Spleen (tissue), 7 donors: Measurements from ENCODE around the gene NSUN6.

ENCODE experiments used
- POLR2A ChIP-seq, 3 donors: fragments of 450-650 bp; IDR thresholded peaks; one replicate each; pipeline ENCODE4 v1.5.1; 2017; ENCODE audit warnings: antibody characterized with exemption in 3 of 3, mild to moderate bottlenecking in 1 of 3
- POLR2AphosphoS5 ChIP-seq, 3 donors: sonication (generic); formaldehyde crosslinking; IDR thresholded peaks; one replicate each; pipeline ENCODE4 v1.5.1; 2017; ENCODE audit warnings: antibody characterized with exemption in 3 of 3
- TF ChIP-seq, protein P1 (sequence below), 11 experiments: fragments of 200-600 bp in 7 of 11; fragments of 450-650 bp in 4 of 11; sonication (generic) in 4 of 11; IDR thresholded peaks in 8 of 11; conservative IDR thresholded peaks in 3 of 11; 1 replicate in 7 of 11; 2 replicates in 4 of 11; pipeline versions ENCODE4 v1.4.0 to v1.8.0; 2016 to 2021; ENCODE audit warnings: antibody characterized with exemption in 11 of 11, inconsistent platforms in 4 of 11, mild to moderate bottlenecking in 1 of 11
- donor health status: DM: no; HTN: no; CAD: no; lungs with moderate emphysema.
- donor health status: DM: no; HTN: no; CAD: no.
- donor health status: DM: no; HTN: no; CAD: no.

DNA sequence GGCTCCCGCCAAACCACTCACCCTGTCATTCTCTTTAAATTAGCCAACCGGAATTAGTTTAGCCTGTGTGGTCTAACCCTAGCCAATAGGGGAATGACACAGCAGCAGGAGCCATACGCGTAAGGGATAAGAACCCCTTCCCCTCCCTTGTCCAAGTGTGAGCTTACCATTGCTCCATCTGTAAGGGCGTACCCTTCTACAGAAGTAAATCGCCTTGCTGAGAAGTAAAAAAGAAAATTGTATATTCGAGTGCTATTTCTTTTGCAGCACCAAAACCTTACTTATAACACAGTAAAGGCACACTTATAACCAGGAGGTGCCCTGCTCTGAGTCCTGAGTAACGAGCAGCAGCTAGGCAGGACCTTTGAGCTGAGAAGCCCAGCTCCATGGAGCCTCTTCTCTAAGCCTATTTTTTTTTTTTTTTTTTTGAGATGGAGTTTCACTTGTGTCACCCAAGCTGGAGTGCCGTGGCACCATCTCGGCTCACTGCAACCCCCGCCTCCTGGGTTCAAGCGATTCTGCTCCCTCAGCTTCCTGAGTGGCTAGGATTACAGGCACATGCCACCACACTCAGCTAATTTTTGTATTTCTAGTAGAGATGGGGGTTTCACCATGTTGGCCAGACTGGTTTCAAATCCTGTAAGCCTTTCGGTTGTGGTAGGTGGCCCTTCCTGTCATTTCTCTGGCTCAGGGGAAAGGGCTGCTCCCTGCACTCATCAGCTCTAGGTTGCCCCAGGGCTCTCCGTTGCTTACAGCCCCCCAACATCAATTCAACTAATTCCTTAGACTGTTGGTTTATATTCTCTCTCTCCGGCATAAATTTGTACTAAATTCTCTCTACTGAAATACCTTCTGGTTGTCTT lies 73.3 kb downstream of the NSUN6 start:
- TF ChIP-seq, protein P1, sequence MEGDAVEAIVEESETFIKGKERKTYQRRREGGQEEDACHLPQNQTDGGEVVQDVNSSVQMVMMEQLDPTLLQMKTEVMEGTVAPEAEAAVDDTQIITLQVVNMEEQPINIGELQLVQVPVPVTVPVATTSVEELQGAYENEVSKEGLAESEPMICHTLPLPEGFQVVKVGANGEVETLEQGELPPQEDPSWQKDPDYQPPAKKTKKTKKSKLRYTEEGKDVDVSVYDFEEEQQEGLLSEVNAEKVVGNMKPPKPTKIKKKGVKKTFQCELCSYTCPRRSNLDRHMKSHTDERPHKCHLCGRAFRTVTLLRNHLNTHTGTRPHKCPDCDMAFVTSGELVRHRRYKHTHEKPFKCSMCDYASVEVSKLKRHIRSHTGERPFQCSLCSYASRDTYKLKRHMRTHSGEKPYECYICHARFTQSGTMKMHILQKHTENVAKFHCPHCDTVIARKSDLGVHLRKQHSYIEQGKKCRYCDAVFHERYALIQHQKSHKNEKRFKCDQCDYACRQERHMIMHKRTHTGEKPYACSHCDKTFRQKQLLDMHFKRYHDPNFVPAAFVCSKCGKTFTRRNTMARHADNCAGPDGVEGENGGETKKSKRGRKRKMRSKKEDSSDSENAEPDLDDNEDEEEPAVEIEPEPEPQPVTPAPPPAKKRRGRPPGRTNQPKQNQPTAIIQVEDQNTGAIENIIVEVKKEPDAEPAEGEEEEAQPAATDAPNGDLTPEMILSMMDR (IDR thresholded peaks at IDR 0.05 in 8 of 11, conservative IDR thresholded peaks at IDR 0.05 in 3 of 11): no peak
- TF ChIP-seq POLR2A (IDR thresholded peaks at IDR 0.05) (no peak), POLR2AphosphoS5 (IDR thresholded peaks at IDR 0.05) (no peak)
